GM20000 (cell line): Measurements from ENCODE around the gene IGF2BP3.

Experiments
- DNase-seq: peaks from one replicate; pipeline ENCODE4 v3.0.0; 2012; ENCODE audit warnings: low spot score
- TF ChIP-seq, protein P1 (sequence below): IDR thresholded peaks from 2 replicates; pipeline ENCODE4 v1.5.1; 2012; ENCODE audit warnings: mild to moderate bottlenecking, control low read depth; ENCODE audit errors: extremely low read depth, missing control alignments

The IGF2BP3 gene

DNA sequence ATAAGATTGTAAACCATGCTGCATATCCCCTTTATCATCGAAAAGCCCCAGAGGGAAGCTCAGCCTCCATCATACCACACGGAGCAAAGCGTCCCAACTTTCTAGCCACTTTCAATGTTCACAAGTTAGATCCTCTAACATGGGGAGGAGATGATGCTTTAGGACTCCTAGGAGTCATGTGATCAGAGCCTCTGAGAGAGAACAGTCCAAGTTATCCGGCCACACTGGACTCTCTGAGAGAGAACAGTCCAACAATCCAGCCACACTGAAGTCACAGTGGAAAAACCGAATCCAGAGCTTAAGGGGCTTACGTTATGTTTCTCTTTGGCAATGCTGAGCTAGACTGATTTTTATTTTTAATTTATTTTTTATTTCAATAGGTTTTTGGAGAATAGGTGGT is 98.6 kb downstream of the IGF2BP3 start:
- no peak for DNase-seq
- TF ChIP-seq, protein P1, sequence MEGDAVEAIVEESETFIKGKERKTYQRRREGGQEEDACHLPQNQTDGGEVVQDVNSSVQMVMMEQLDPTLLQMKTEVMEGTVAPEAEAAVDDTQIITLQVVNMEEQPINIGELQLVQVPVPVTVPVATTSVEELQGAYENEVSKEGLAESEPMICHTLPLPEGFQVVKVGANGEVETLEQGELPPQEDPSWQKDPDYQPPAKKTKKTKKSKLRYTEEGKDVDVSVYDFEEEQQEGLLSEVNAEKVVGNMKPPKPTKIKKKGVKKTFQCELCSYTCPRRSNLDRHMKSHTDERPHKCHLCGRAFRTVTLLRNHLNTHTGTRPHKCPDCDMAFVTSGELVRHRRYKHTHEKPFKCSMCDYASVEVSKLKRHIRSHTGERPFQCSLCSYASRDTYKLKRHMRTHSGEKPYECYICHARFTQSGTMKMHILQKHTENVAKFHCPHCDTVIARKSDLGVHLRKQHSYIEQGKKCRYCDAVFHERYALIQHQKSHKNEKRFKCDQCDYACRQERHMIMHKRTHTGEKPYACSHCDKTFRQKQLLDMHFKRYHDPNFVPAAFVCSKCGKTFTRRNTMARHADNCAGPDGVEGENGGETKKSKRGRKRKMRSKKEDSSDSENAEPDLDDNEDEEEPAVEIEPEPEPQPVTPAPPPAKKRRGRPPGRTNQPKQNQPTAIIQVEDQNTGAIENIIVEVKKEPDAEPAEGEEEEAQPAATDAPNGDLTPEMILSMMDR = no peak

DNA sequence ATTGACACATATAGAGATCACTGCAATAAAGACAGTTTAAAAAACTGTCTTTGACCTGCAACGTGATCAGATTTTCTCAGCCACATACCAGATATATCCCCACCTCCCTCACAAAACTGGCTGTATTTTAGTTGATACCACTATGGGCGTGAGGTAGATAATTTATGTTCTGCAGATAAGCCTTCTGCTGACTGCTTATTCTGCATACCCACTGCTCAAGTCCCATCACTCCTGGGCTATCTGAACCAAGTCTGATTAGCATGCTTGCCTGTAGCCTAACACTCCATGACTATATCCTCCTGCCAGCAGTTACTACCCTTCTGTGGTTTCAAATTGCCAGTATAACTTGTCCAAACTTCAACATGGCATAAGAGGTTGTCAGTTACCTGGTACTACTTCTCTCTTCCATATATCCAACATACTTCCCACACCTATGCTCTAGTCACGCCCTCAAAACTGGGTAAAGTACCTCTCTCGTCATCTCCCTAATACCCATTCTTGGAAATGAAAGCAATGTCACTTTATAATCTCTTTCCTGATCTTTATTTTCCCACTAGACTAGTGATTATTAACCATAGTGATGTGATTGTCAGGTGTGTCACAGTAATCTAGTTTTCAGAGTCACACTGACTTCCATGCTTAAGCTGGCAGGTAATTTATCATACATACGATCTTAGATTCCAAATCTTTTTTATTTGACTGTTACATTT is 100.4 kb downstream of the IGF2BP3 start:
- no peak for DNase-seq
- TF ChIP-seq, protein P1 = no peak

GRCh38 chr7:23369100-23369499 is 101.2 kb downstream of the IGF2BP3 start:
- no peak for DNase-seq
- TF ChIP-seq, protein P1 = no peak

DNA sequence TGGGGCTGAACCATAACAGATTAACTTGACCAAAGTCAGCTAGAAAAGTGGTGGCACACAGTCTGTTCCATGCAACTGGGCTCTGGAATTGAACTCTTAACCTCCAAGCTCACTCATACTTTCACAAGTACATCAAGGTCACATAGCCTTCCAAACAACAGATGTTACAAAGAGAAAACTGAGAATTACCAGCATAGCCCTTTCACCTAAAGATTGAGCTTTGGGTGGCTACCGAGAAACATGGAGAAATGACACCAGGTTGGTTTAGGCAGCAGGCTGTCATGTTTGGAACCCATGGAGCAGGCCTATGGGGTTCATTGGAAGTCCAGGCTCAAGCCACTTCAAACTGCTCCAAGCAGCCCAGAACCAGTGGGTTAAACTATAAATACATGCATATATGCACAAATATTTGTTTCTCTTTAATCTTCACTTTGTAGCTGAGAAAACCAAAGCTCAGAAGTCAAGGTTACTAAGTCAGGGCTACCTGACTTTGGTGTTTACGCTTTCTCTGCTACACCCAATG is 112.1 kb downstream of the IGF2BP3 start:
- TF ChIP-seq, protein P1 = no peak
- DNase-seq = no peak

- TF ChIP-seq, protein P1 = no peak
- peak; percentile 38 for DNase-seq
Observed at GRCh38 chr7:23357190-23358093, 112.8 kb downstream of the IGF2BP3 start.

GRCh38 chr7:23356726-23357125 is 113.6 kb downstream of the IGF2BP3 start:
- TF ChIP-seq, protein P1 = no peak
- DNase-seq = no peak

- TF ChIP-seq, protein P1 = no peak
- no peak for DNase-seq
Observed at GRCh38 chr7:23356168-23356567, 114.1 kb downstream of the IGF2BP3 start.
